ENCODE data around the gene PTK6. TPM values are rescaled to one million over a fixed set of nuclear protein-coding genes. Genes with fewer than 3 reads are reported as not detected.

The PTK6 gene
- total RNA-seq, 1 experiment from 2014 or later = 6.7 TPM

DNA sequence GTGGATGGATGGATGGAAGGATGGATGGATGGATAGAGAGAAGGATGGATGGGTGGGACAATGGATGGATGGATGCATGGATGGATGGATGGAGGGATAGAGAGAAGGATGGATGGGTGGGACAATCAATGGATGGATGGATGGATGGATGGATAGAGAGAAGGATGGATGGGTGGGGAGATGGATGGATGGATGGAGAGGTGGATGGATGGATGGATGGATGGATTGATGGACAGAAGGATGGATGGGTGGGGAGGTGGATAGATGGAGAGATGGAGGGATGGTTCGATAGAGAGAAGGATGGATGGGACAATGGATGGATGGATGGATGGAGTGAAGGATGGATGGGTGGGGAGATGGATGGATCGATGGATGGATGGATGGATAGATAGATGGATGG is 44.7 kb downstream of the PTK6 start:
- Histone ChIP-seq H3K27ac (ENCODE audit: low read depth, low read length) (no peak overlapping the region), H3K36me3 (ENCODE audit: control insufficient read depth in 1 of 2, insufficient read depth in 2 of 2, low read length in 2 of 2) (peaks cover 44 to 79% of the 10 kb centered on the region in 2 experiments), H3K27me3 (ENCODE audit: insufficient read depth, low read length) (no peaks in the 10 kb centered on the region), H3K9ac (ENCODE audit: low read length) (no peak overlapping the region), H3K4me3 (replicated peaks in 1 of 2; ENCODE audit: low read depth in 1 of 2, low read length in 2 of 2) (no peak overlapping the region), H3K79me2 (ENCODE audit: insufficient read depth, low read length) (peaks cover 39% of the 10 kb centered on the region), H3K9me2 (ENCODE audit: insufficient read depth) (no peaks in the 10 kb centered on the region), H3K4me1 (ENCODE audit: control insufficient read depth in 1 of 2, insufficient read depth in 2 of 2, low read length in 2 of 2) (peaks cover 11 to 16% of the 10 kb centered on the region in 2 experiments; a peak in 3 of 4 replicates), H3K4me2 (ENCODE audit: low read length) (no peak overlapping the region), H3K9me3 (ENCODE audit: control insufficient read depth in 1 of 2, insufficient read depth in 1 of 2, low read depth in 1 of 2, low read length in 2 of 2) (no peaks in the 10 kb centered on the region), H4K20me1 (ENCODE audit: insufficient read depth) (no peaks in the 10 kb centered on the region), H2AFZ (ENCODE audit: low read depth, low read length, poor library complexity, severe bottlenecking) (no peak overlapping the region)
- no TSS peak for BruUV-seq (replicated peaks)
- DNase-seq (ENCODE audit: low read depth, low spot score) (no peak), ATAC-seq (no peak)
- RAD21 ChIA-PET (ENCODE audit: low non-redundant PET in 1 of 2, low total read pairs in 2 of 2, uncharacterized antibody in 2 of 2, unreplicated experiment in 2 of 2) = no interaction called here
- intact Hi-C loops (cut with micrococcal nuclease) = no loop called here
- POLR2A ChIA-PET = no interaction called here
- CTCF ChIA-PET = no interaction called here
- no peak for TF ChIP-seq ELF1 (IDR thresholded peaks at IDR 0.05; ENCODE audit: borderline replicate concordance, low read depth)
- TF ChIP-seq EGR1 (IDR thresholded peaks at IDR 0.05; ENCODE audit: low read depth) = no peak
- no peak for TF ChIP-seq SP1 (IDR thresholded peaks at IDR 0.05; ENCODE audit: low read depth)
- TF ChIP-seq RAD21 (IDR thresholded peaks at IDR 0.05; ENCODE audit: low read depth) = no peak

DNA sequence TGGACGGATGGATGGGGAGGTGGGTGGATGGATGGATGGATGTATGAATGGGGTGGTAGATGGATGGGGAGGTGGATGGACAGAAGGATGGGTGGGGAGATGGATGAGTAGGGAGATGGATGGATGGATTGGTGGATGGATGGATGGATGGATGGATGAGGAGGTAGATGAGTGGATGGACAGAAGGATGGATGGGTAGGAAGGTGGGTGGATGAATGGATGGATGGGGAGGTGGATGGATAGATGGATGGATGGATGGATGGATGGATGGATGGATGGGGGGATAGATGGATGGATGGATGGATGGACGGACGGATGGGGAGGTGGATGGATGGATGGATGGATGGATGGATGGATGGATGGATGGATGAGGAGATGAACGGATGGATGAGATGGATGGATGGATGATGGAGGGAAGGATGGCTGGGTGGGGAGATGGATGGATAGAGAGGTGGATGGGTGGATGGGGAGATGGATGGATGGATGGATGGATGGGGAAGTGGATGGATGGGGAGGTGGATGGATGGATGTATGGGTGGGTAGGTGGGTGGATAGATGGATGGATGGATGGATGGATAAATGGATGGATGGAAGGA is 45.4 kb downstream of the PTK6 start:
- Histone ChIP-seq H3K4me1 (ENCODE audit: control insufficient read depth in 1 of 2, insufficient read depth in 2 of 2, low read length in 2 of 2) (peaks cover 3 to 12% of the 10 kb centered on the region in 2 experiments; a peak in 3 of 4 replicates), H3K4me2 (ENCODE audit: low read length) (no peak overlapping the region), H2AFZ (ENCODE audit: low read depth, low read length, poor library complexity, severe bottlenecking) (no peak overlapping the region), H3K4me3 (replicated peaks in 1 of 2; ENCODE audit: low read depth in 1 of 2, low read length in 2 of 2) (no peak overlapping the region), H4K20me1 (ENCODE audit: insufficient read depth) (no peaks in the 10 kb centered on the region), H3K36me3 (ENCODE audit: control insufficient read depth in 1 of 2, insufficient read depth in 2 of 2, low read length in 2 of 2) (peaks cover 44 to 75% of the 10 kb centered on the region in 2 experiments), H3K27ac (ENCODE audit: low read depth, low read length) (no peak overlapping the region), H3K79me2 (ENCODE audit: insufficient read depth, low read length) (peaks cover 32% of the 10 kb centered on the region; the same call in 1 of the 2 replicates), H3K9me2 (ENCODE audit: insufficient read depth) (no peaks in the 10 kb centered on the region), H3K9me3 (ENCODE audit: control insufficient read depth in 1 of 2, insufficient read depth in 1 of 2, low read depth in 1 of 2, low read length in 2 of 2) (no peaks in the 10 kb centered on the region), H3K27me3 (ENCODE audit: insufficient read depth, low read length) (no peaks in the 10 kb centered on the region), H3K9ac (ENCODE audit: low read length) (no peak overlapping the region)
- ChIA-PET RAD21 (ENCODE audit: low non-redundant PET in 1 of 2, low total read pairs in 2 of 2, uncharacterized antibody in 2 of 2, unreplicated experiment in 2 of 2) (no interaction called here), POLR2A (no interaction called here), CTCF (no interaction called here)
- BruUV-seq (replicated peaks) = no TSS peak
- DNase-seq (ENCODE audit: low read depth, low spot score) = no peak
- intact Hi-C loops (cut with micrococcal nuclease) = no loop called here
- ATAC-seq = no peak
- TF ChIP-seq SRF (IDR thresholded peaks at IDR 0.05; ENCODE audit: low read depth) (no peak), EZH2phosphoT487 (IDR thresholded peaks at IDR 0.05; ENCODE audit: borderline replicate concordance) (no peak), ZFX (IDR thresholded peaks at IDR 0.05) (no peak), CEBPB (IDR thresholded peaks at IDR 0.05; ENCODE audit: low read depth) (no peak), SIN3A (IDR thresholded peaks at IDR 0.05; ENCODE audit: low read depth) (no peak), JUND (IDR thresholded peaks at IDR 0.05) (no peak)
- TF ChIP-seq, protein P1, sequence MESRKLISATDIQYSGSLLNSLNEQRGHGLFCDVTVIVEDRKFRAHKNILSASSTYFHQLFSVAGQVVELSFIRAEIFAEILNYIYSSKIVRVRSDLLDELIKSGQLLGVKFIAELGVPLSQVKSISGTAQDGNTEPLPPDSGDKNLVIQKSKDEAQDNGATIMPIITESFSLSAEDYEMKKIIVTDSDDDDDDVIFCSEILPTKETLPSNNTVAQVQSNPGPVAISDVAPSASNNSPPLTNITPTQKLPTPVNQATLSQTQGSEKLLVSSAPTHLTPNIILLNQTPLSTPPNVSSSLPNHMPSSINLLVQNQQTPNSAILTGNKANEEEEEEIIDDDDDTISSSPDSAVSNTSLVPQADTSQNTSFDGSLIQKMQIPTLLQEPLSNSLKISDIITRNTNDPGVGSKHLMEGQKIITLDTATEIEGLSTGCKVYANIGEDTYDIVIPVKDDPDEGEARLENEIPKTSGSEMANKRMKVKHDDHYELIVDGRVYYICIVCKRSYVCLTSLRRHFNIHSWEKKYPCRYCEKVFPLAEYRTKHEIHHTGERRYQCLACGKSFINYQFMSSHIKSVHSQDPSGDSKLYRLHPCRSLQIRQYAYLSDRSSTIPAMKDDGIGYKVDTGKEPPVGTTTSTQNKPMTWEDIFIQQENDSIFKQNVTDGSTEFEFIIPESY (IDR thresholded peaks at IDR 0.05; ENCODE audit: extremely low read depth, insufficient replicate concordance, low read length) = no peak
- TF ChIP-seq, protein P2, sequence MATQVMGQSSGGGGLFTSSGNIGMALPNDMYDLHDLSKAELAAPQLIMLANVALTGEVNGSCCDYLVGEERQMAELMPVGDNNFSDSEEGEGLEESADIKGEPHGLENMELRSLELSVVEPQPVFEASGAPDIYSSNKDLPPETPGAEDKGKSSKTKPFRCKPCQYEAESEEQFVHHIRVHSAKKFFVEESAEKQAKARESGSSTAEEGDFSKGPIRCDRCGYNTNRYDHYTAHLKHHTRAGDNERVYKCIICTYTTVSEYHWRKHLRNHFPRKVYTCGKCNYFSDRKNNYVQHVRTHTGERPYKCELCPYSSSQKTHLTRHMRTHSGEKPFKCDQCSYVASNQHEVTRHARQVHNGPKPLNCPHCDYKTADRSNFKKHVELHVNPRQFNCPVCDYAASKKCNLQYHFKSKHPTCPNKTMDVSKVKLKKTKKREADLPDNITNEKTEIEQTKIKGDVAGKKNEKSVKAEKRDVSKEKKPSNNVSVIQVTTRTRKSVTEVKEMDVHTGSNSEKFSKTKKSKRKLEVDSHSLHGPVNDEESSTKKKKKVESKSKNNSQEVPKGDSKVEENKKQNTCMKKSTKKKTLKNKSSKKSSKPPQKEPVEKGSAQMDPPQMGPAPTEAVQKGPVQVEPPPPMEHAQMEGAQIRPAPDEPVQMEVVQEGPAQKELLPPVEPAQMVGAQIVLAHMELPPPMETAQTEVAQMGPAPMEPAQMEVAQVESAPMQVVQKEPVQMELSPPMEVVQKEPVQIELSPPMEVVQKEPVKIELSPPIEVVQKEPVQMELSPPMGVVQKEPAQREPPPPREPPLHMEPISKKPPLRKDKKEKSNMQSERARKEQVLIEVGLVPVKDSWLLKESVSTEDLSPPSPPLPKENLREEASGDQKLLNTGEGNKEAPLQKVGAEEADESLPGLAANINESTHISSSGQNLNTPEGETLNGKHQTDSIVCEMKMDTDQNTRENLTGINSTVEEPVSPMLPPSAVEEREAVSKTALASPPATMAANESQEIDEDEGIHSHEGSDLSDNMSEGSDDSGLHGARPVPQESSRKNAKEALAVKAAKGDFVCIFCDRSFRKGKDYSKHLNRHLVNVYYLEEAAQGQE (IDR thresholded peaks at IDR 0.05; ENCODE audit: low read depth) = no peak
- TF ChIP-seq, protein P3, sequence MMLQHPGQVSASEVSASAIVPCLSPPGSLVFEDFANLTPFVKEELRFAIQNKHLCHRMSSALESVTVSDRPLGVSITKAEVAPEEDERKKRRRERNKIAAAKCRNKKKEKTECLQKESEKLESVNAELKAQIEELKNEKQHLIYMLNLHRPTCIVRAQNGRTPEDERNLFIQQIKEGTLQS (IDR thresholded peaks at IDR 0.05) = no peak

Measured in HCT116 (cell line).